GM23338 (cell line): ENCODE data around the gene MYO5B. TPM values are rescaled to one million over a fixed set of nuclear protein-coding genes. Genes with fewer than 3 reads are reported as not detected.

Experiments
- ATAC-seq: fragments of 200-7000 bp; cut with Tn5 transposase; 3 replicates; pipeline ENCODE4 v1.9.1; 2020
- DNase-seq: peaks from one replicate; pipeline ENCODE4 v3.0.0-alpha.2; 2015; ENCODE audit warnings: low spot score
- H2AFZ ChIP-seq: fragments of 200-600 bp; sonication (generic); 2 replicates; pipeline ENCODE4 v1.8.0; 2016; ENCODE audit warnings: antibody characterized with exemption, mild to moderate bottlenecking, moderate library complexity
- H3F3A ChIP-seq: fragments of 200-600 bp; sonication (generic); replicated peaks from 2 replicates; pipeline ENCODE4 v1.8.0; 2017; ENCODE audit warnings: antibody characterized with exemption, mixed run types, low read depth
- H3K27ac ChIP-seq: fragments of 200-600 bp; sonication (generic); 2 replicates; pipeline ENCODE4 v1.6.1; 2016; ENCODE audit warnings: low read depth
- H3K27me3 ChIP-seq: fragments of 200-600 bp; sonication (generic); 2 replicates; pipeline ENCODE4 v1.8.0; 2016; ENCODE audit warnings: mild to moderate bottlenecking, mixed run types, moderate library complexity; ENCODE audit not compliant: insufficient read depth
- H3K36me3 ChIP-seq: fragments of 200-600 bp; sonication (generic); 2 replicates; pipeline ENCODE4 v1.8.0; 2016; ENCODE audit warnings: mild to moderate bottlenecking; ENCODE audit not compliant: insufficient read depth
- H3K4me1 ChIP-seq: fragments of 200-600 bp; sonication (generic); 2 replicates; pipeline ENCODE4 v1.8.0; 2016; ENCODE audit warnings: mild to moderate bottlenecking, moderate library complexity; ENCODE audit not compliant: insufficient read depth
- H3K4me2 ChIP-seq: fragments of 200-600 bp; sonication (generic); 2 replicates; pipeline ENCODE4 v1.7.1; 2017; ENCODE audit warnings: mixed run types
- H3K4me3 ChIP-seq: fragments of 200-600 bp; sonication (generic); 2 replicates; pipeline ENCODE4 v1.6.1; 2016; ENCODE audit warnings: mixed run types
- H3K79me2 ChIP-seq: fragments of 200-600 bp; sonication (generic); replicated peaks from 2 replicates; pipeline ENCODE4 v1.8.0; 2017; ENCODE audit warnings: mild to moderate bottlenecking; ENCODE audit not compliant: insufficient read depth
- H3K9me2 ChIP-seq: fragments of 200-600 bp; sonication (generic); 2 replicates; pipeline ENCODE4 v1.8.0; 2017; ENCODE audit not compliant: insufficient read depth
- H4K20me1 ChIP-seq: fragments of 200-600 bp; sonication (generic); replicated peaks from 2 replicates; pipeline ENCODE4 v1.8.0; 2017; ENCODE audit warnings: mild to moderate bottlenecking; ENCODE audit not compliant: insufficient read depth
- H3K27ac Mint-ChIP-seq: 2 replicates; pipeline ENCODE4 v1.8.0; 2020; ENCODE audit warnings: inconsistent platforms, mild to moderate bottlenecking, moderate library complexity, mixed read lengths
- H3K27me3 Mint-ChIP-seq: 3 replicates; pipeline ENCODE4 v1.8.0; 2022; ENCODE audit warnings: low read depth, mild to moderate bottlenecking, moderate library complexity, mixed read lengths, inconsistent platforms; ENCODE audit not compliant: insufficient read depth, poor library complexity
- H3K36me3 Mint-ChIP-seq: 3 replicates; pipeline ENCODE4 v1.8.0; 2021; ENCODE audit warnings: low read depth, mild to moderate bottlenecking, inconsistent platforms, moderate library complexity, mixed read lengths
- H3K4me1 Mint-ChIP-seq: 3 replicates; pipeline ENCODE4 v1.8.0; 2020; ENCODE audit warnings: mild to moderate bottlenecking, inconsistent platforms, mixed read lengths
- H3K4me3 Mint-ChIP-seq: 3 replicates; pipeline ENCODE4 v1.8.0; 2021; ENCODE audit warnings: moderate library complexity, mild to moderate bottlenecking, inconsistent platforms, mixed read lengths
- H3K9me3 Mint-ChIP-seq: 3 replicates; pipeline ENCODE4 v1.8.0; 2020; ENCODE audit warnings: moderate library complexity, mild to moderate bottlenecking, inconsistent platforms, mixed read lengths
- CREB1 ChIP-seq: fragments of 250-450 bp; sonication (Bioruptor Pico); IDR thresholded peaks from 2 replicates; pipeline ENCODE4 v1.5.0; 2020; ENCODE audit warnings: low read depth, mild to moderate bottlenecking, moderate library complexity
- CTCF ChIP-seq, 2 experiments: fragments of 200-600 bp in 1 of 2; sonication (generic) in 1 of 2; conservative IDR thresholded peaks; 2 replicates each; pipeline versions ENCODE4 v1.5.1 to v1.6.1; 2016 to 2017; ENCODE audit warnings: antibody characterized with exemption in 2 of 2, low read depth in 2 of 2, mild to moderate bottlenecking in 2 of 2, moderate library complexity in 1 of 2
- ETS1 ChIP-seq: IDR thresholded peaks from 2 replicates; pipeline ENCODE4 v1.6.1; 2016; ENCODE audit warnings: antibody characterized with exemption
- EZH2 ChIP-seq: fragments of 200-600 bp; sonication (generic); IDR thresholded peaks from one replicate; pipeline ENCODE4 v1.8.0; 2017; ENCODE audit warnings: antibody characterized with exemption, mild to moderate bottlenecking, low read depth; ENCODE audit not compliant: unreplicated experiment
- JUNB ChIP-seq: IDR thresholded peaks from one replicate; pipeline ENCODE4 v1.6.1; 2016; ENCODE audit warnings: antibody characterized with exemption; ENCODE audit not compliant: unreplicated experiment
- REST ChIP-seq: IDR thresholded peaks from one replicate; pipeline ENCODE4 v1.6.1; 2018; ENCODE audit warnings: antibody characterized with exemption; ENCODE audit not compliant: unreplicated experiment
- STAT1 ChIP-seq: IDR thresholded peaks from one replicate; pipeline ENCODE4 v1.6.1; 2016; ENCODE audit warnings: antibody characterized with exemption; ENCODE audit not compliant: unreplicated experiment
- ZNF114 ChIP-seq: fragments of 250-450 bp; sonication (Bioruptor Pico); IDR thresholded peaks from 2 replicates; pipeline ENCODE4 v1.5.0; 2020; ENCODE audit warnings: mild to moderate bottlenecking, moderate library complexity
- ZNF331 ChIP-seq: fragments of 250-450 bp; sonication (Bioruptor Pico); IDR thresholded peaks from 2 replicates; pipeline ENCODE4 v1.5.0; 2020; ENCODE audit warnings: low read depth, mild to moderate bottlenecking, moderate library complexity
- ZNF462 ChIP-seq: fragments of 250-450 bp; sonication (Bioruptor Pico); IDR thresholded peaks from 2 replicates; pipeline ENCODE4 v1.5.0; 2020; ENCODE audit warnings: mild to moderate bottlenecking, moderate library complexity
- polyA plus RNA-seq: library from polyadenylated mRNA; unstranded; fragments of >200 nt; fragmentation: Nextera tagmentation; extraction: Ambion mirVana; gene quantifications from 2 replicates; pipeline ENCODE4 v1.2.1, GENCODE V29; 2016
- total RNA-seq: library from RNA; depleted of rRNA; stranded (reverse); fragments of >200 nt; shearing (Covaris generic); gene quantifications from 2 replicates; pipeline ENCODE4 v1.2.3, GENCODE V29; 2014

The MYO5B gene
- total and polyA plus RNA-seq, 2 experiments from 2014 or later, result 3.2 to 19.1 TPM

- TF ChIP-seq ZNF462 (CRISPR knock-in tag) (no peak), ZNF331 (CRISPR knock-in tag) (no peak), STAT1 (no peak), EZH2 (no peak), ETS1 (no peak)
Measured at GRCh38 chr18:50104421-50104820, 90.5 kb downstream of the MYO5B start (continued).

- Histone ChIP-seq H2AFZ (no peak overlapping the region), H3K4me1 (no peaks in the 10 kb centered on the region), H3K4me2 (no peak overlapping the region), H3K27me3 (no peaks in the 10 kb centered on the region), H3K36me3 (no peaks in the 10 kb centered on the region), H3F3A (no peaks in the 10 kb centered on the region), H4K20me1 (no peaks in the 10 kb centered on the region), H3K79me2 (no peaks in the 10 kb centered on the region), H3K27ac (no peak overlapping the region), H3K4me3 (no peak overlapping the region), H3K9me2 (peaks cover 23% of the 10 kb centered on the region)
- Mint-ChIP-seq H3K27me3 (no peaks in the 10 kb centered on the region), H3K9me3 (no peaks in the 10 kb centered on the region), H3K4me3 (no peak overlapping the region), H3K4me1 (peaks cover 5% of the 10 kb centered on the region; the same call in 1 of the 3 replicates), H3K27ac (no peak overlapping the region; the same call in 1 of the 2 replicates), H3K36me3 (no peaks in the 10 kb centered on the region)
- no peak for ATAC-seq
- no peak for DNase-seq
- TF ChIP-seq ETS1 (no peak), EZH2 (no peak), ZNF114 (CRISPR knock-in tag) (no peak), JUNB (no peak), REST (no peak), ZNF331 (CRISPR knock-in tag) (no peak), CREB1 (CRISPR knock-in tag) (no peak), CTCF (conservative IDR thresholded peaks at IDR 0.05; ENCODE audit: low read depth in 2 of 2) (no peak), STAT1 (no peak)
Measured at GRCh38 chr18:50099725-50100407, 95.1 kb downstream of the MYO5B start.
